HCEC 1CT (cell line): ENCODE data around the gene UBE2J1.

Source experiments
- DNase-seq: peaks from one replicate; pipeline ENCODE4 v3.0.0-alpha.2; 2017

The UBE2J1 gene

DNA sequence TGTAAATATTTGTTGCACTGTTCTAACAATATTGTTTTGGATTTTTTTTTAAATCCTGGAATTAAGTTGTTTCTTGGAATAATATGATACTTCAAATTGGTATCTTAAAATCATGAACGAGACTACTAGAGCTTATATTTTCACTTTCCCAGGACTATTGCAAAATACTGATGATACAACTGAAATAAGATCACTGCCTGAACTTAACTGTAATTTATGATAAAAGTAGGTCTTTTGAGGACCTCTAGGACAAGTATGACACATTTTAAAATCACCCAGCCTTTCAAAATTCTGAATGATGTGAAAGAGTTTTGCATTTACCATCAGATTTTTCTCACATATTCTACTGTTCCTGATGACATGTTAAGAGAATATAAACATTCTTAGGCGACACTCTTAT, 8.6 kb upstream of the UBE2J1 start:
- no peak for DNase-seq

DNA sequence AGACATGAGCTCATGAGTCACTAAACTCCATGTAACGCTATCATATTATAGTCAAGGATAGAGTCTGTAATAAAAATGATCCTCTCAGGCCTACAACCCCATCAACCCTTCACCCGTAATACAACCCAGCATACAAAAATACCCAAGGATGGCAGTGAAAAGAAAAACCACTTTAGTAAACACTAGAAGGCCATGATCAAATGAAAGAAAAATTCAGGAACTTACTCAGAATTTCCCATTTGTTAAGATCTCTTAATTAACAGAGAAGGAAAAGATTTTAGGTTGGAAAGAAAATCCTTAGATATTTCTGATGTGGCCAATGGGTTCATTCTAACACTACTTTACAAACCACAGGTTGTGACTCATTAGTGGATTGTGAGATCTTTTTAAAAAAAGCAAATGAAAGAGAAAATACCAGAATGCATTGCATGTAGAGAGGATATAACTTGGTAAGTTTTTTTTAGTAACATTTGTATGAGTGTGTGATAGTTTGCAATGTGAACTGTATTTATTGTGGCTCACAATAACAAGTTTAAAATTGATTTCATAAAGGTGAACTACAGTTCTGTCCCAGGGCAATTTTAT, 8.0 kb upstream of the UBE2J1 start:
- DNase-seq, result peak; percentile 63

GRCh38 chr6:89359561-89359960, 7.0 kb upstream of the UBE2J1 start:
- DNase-seq, result no peak

DNA sequence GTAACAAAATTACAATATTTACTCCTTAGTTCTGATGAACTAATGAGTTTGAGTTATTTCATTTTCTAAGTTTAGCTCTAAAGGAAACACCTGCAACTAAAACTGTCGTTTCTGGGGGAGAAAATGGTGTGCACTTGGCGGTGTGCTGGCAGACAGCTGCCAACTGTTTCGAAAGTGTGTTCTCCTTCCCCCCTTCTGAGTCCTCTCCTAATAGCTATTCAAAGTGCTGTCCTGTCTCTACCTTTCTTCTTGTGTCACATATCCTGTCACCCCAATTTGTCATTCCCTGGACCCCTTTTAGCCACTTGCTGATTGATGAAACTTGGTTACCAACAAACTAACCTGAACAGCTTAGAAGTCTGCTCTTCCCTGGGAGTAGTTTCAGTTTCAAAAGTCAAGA, 4.9 kb upstream of the UBE2J1 start:
- no peak for DNase-seq

DNA sequence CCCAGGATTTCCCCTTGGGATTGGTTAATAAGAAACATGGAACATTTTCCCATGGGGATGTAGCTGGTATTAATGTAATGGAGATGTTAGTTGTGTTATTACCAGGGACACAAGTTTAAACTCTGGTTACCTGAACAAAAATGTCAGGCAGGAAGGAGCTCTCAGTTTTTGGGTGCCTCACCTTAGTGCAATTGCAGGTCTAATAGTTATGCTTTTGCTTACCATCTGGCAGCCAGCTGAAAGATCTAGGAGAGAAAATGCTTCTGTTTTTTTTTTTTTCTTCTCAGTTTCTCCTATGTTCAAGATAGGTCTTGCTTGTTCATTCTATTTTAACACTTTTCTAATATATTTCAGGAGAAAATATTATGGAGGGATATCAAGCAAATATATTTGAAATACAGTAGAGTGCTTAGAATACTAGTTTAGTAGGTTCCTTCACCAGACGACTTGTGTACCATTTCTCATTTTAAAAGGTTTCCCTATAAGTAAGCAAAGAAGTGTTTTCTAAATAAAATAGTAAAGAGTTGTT, 4.2 kb upstream of the UBE2J1 start:
- no peak for DNase-seq

DNA sequence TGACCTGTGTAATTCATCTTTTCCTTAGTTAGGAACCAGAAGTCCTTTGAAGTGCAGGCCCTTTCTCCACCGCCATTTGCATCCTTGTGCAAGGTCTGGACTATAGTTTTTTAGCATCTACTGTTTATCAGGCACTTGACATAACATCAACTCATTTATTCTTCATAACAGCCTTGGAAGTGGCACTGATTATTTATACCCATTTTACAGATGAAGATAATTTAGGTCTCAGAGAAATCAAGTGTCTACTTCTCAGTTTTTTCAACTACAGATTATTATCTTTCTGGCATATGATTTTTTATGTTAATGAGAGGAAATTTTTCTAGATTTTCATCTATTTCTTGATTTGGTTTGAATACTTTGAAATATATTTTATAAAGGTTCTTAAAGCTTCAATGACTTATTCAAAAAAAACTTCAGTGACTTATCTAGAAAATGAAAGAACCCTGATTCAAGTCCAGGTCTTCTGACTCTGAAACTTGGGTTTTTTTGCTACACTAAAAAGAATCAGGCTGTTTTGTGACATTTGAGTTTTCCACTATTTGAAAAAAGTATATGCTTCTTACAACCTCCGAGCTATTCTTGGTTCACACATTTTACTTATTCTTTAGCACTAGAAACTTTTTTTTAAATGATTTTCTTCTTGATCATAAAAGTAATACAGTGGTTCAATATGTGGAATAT, 3.1 kb upstream of the UBE2J1 start:
- DNase-seq, result no peak

DNA sequence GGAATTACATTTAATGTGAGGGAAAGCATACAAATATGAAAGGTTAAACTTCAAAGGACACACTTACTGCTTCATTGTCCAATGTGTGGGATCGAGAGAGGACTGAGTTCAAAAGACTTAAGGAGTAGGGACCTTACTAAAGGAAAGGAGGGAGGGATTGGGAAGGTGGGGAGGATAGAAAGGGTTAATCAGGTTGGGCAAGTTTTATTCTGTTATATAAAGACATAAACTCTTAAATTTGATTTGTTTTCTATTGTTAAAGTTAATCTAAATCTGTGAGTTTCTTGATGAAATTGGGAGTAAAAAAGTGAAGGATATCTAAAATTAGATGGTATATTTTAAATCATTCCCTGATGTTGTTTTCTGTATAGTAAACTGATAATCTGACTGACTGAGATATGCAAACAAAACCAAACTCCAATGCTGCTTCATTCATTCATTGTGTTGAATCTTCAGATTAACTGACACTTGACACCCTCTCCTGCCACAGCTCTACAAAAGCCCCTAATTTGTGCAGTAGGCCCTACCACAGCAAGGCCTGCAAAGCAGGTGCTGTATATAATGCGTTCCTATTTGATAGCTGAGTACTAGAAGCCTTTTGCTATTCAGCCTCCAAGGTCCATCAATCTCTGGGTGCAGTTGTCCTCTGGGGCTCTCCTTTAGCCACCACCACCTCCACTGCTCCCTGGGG, 1.3 kb upstream of the UBE2J1 start:
- DNase-seq, result no peak

DNA sequence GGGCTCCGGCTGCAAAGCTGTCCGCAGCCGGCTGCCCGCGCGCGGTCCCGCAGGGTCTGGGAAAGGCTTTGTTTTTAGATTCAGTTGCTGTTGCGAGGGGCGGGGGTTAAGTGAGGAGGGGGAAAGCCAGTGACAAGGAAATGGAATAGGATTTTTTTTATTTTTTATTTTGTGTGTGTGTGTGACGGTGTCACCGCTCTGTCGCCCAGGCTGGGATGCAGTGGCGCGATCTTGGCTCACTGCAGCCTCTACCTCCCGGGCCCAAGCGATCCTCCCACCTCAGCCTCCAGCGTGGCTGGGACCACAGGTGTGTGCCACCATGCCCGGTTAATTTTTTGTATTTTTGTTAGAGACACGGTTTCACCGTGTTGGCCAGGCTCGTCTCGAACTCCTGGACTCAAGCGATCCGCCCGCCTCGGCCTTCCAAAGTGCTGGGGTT, 615 bp upstream of the UBE2J1 start:
- DNase-seq, result no peak

DNA sequence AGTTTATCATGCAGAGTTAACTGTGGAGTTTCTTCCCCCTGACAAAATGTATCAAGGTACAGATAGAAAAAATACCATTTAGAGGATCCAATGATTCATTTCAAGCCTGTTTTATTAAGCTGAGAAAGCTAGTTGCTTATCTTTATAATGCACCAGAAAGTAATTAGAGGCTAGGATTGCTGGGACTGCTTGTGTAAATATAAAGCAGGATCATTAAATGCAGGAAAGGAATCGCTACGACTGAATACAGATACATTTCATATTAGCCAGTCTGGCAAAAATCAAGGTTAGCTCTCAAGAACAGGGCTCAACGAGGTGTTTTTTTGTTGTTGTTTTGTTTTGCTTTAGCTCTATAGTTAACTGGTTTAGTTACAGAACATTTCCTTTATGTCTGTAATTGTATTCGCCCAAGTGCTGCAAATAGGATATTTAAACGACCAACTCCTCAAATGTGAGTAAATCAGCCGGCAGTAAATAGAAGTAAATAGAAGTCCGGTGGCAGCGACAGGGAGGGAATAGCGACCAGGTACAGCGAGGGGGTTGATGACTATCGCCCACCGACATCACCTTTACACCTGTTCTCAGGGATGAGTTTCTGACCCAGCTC, 748 bp downstream of the UBE2J1 start:
- DNase-seq, result no peak

GRCh38 chr6:89350281-89350966, 2.1 kb downstream of the UBE2J1 start:
- peak; percentile 6 for DNase-seq

DNA sequence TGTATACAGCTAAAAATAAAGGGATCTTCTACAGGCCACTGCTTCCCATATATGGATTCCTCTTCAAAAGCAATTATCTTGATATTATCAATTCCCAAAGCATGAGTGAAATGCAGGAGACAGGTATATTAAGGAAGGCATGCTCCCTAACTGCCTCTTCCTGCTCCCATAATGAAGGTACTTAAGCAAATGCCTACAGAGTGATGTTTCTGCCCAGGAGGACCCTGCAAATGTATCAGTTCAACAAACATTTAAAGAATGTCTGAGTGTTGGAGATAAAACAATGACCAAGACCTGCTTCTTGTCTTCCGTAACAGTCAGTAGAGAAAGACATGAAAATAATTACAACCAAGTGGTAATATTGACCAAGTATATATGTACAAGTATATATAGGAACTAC, 4.2 kb downstream of the UBE2J1 start:
- DNase-seq, result no peak

GRCh38 chr6:89347825-89348224, 4.7 kb downstream of the UBE2J1 start:
- no peak for DNase-seq

GRCh38 chr6:89346433-89346832, 6.1 kb downstream of the UBE2J1 start:
- no peak for DNase-seq

GRCh38 chr6:89339565-89339964, 13.0 kb downstream of the UBE2J1 start:
- peak; percentile 38 for DNase-seq

DNA sequence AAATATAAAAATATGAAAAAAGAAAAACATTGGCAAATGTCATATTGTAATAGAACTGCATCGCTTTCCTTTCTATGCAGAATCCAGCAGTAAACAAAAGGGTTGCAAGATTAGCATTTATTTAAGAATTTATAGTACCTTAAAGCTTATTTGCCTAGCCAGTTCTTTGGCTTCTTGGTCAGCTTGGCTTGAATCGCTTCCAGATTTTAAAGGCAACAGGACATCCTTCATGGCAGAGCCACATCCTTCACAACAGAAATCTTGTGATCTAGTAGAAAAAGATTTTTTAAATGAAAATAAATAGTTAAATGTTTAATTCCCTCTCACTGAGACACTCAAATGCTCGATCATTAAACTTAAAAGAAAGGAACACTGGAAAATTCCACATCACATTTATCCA, 17.4 kb downstream of the UBE2J1 start:
- no peak for DNase-seq

DNA sequence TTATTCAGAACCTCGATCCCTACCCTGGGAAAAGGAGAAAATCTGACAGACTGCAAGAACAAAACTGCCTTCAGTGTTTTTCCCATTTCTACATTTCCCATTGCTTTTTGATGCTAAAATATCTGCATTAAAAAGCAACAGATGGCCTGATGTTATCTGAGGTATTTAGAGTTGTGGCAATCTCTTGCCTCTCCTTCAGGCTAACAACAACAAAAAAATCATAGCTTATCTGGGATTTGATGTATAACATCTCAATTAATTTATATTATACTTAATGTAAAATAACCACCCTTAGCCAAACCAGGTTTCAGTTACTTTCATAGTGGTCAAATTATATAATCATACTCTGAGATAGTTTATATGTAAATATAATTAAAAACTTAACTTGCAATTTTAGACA, 21.6 kb downstream of the UBE2J1 start:
- no peak for DNase-seq

- DNase-seq, result no peak
Observed at GRCh38 chr6:89328976-89329375, 23.5 kb downstream of the UBE2J1 start.

DNA sequence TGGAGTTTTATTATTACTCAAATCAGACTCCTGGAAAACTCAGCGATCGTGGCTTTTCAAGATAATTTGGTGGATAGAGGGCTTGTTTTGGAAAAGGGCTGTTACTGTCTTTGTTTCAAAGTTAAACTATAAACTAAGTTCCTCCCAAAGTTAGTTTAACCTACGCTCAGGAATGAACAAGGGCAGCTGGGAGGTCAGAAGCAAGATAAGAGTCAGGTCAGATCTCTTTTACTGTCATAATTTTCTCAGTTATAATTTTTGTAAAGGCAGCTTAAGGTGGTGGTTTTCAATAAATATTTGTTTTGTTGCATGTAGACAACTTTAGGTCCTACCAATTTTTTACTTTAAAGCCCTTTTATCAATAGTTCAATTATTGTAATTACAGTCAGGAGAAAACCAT, 28.2 kb downstream of the UBE2J1 start:
- no peak for DNase-seq

DNA sequence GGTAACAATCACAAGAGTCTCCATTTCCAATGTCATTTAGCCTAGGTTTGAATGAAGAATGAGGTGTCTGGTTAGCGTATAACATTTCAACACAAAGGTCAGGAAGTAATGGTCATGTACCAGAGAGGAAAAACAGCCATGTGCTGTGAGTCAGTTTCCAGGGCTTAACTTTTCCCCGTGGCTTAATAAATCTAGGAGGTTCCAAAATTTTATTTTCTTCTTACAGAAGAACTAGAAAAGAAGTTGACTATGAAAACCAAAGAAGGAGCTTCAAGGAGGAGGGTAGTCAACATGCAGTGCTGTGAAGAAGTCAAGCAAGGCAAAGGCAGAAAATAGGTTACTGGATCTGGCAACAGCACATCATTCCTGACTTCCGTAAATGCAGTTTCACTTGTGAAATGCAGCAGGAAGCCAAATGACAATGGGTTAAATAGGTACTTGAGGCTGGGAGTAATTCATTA, 29.0 kb downstream of the UBE2J1 start:
- DNase-seq, result peak; percentile 65

- DNase-seq, result no peak
Observed at GRCh38 chr6:89321131-89321970, 31.2 kb downstream of the UBE2J1 start.

DNA sequence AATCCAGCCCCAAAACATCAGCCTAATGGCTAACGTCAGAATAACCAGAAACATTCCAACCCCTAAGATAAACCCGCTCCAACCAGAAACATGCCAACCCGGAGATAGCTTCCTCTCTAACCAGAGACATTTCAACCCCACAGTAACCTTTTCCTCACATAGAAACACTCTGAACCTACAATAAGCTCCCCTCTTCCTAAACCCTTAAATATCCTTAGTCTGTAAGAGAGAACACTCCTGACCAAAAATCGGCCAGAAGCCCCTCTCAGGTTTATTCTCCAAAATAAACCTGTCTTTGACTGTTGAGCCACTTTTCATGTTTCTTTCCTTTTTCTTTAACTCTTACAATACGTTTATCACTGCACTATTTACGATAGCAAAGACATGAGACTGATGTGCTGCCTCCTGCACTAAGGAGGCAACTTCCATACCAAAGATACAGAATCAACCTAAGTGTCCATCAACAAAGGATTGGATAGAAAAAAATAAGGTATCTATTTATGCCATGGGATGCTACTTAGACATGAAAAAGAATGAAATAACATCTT, 32.4 kb downstream of the UBE2J1 start:
- DNase-seq, result no peak

DNA sequence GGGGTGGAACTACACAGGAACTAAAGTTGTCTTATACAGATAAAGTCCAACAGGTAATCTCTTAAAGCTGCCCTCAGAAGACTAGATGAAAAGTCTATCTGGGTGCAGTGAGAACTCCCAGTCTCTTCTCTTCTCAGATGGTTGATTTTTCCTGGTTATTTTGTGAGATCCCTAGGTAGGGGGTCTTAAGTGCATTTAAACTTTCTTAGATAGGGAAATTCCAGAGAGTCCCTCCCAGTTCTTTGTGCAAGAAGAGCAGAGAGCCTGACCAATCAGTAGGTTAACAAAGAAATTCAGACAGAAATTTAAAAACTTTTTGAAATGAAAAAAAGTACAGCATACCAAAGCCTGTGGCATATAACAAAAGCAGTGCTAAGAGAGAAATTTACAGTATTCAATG, 35.5 kb downstream of the UBE2J1 start:
- no peak for DNase-seq
